Tibial artery (tissue), 4 donors: ENCODE data around the gene RUFY4.

Experiments used
- DNase-seq, 2 donors: peaks; one replicate each; pipeline ENCODE4 v3.0.0-alpha.2; 2019
- H3K27ac ChIP-seq, 2 donors: fragments of 200-600 bp; sonication (generic) in 1 of 2; 1 replicate in 1 of 2; 2 replicates in 1 of 2; pipeline ENCODE4 v1.5.1; 2018 to 2019; ENCODE audit warnings: mild to moderate bottlenecking in 1 of 2
- H3K27me3 ChIP-seq, 2 donors: fragments of 200-600 bp; sonication (generic) in 1 of 2; one replicate each; pipeline versions ENCODE4 v1.5.1 to v1.6.0; 2016 to 2019
- H3K36me3 ChIP-seq, 3 donors: fragments of 200-600 bp; sonication (generic) in 2 of 3; one replicate each; pipeline ENCODE4 v1.5.1; 2016 to 2019; ENCODE audit warnings: mild to moderate bottlenecking in 2 of 3
- H3K4me1 ChIP-seq, 4 donors: fragments of 200-600 bp; sonication (generic) in 2 of 4; 1 replicate in 3 of 4; 2 replicates in 1 of 4; pipeline ENCODE4 v1.5.1; 2016 to 2019
- H3K4me3 ChIP-seq, 2 donors: fragments of 200-600 bp; sonication (generic) in 1 of 2; 1 replicate in 1 of 2; 2 replicates in 1 of 2; pipeline ENCODE4 v1.5.1; 2018 to 2019; ENCODE audit warnings: mild to moderate bottlenecking in 2 of 2
- H3K9me3 ChIP-seq, 3 donors: fragments of 200-600 bp; sonication (generic) in 1 of 3; one replicate each; pipeline ENCODE4 v1.5.1; 2016 to 2019
- CTCF ChIP-seq, 2 experiments: fragments of 200-600 bp in 1 of 2; fragments of 450-650 bp in 1 of 2; IDR thresholded peaks; one replicate each; pipeline ENCODE4 v1.5.1; 2017 to 2019; ENCODE audit warnings: antibody characterized with exemption in 2 of 2, mild to moderate bottlenecking in 1 of 2, moderate library complexity in 1 of 2
- intact Hi-C: fragments of 100-400 bp; cut with DNase I; formaldehyde crosslinking; loops from one replicate; pipeline ENCODE4 v1.15.0; 2023; ENCODE audit warnings: low total_unique reads

RUFY4 gene

DNA sequence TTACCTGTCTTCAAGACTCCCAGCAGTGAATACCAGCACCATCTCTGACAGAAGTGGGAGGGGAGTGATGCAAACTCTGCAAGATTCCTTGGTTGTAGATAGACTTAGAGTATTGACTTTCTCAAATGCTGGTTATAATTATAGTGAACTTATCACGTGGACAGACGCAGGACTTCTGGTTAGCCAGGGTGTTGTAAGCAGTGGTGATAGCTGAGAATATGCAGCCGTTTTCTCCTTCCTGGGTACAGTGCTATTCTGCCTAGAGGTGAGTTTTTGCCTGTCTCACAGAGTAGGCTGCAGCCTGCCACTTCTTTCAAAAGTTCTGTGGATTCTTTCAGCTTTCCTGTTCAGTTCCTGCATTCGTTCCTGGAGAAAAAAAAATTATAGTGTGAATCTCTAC is 56.0 kb downstream of the RUFY4 start:
- TF ChIP-seq CTCF (IDR thresholded peaks at IDR 0.05), result no peak
- H3K4me3 ChIP-seq, result no peak overlapping the region
- peaks cover 0 to 17% of the 10 kb centered on the region in 2 donors for H3K27me3 ChIP-seq
- H3K4me1 ChIP-seq, result no peaks in the 10 kb centered on the region
- peaks cover 0 to 13% (median 11%) of the 10 kb centered on the region in 3 donors for H3K9me3 ChIP-seq
- intact Hi-C loops, result no loop called here
- no peaks in the 10 kb centered on the region for H3K36me3 ChIP-seq
- H3K27ac ChIP-seq, result no peak overlapping the region
- no peak for DNase-seq

DNA sequence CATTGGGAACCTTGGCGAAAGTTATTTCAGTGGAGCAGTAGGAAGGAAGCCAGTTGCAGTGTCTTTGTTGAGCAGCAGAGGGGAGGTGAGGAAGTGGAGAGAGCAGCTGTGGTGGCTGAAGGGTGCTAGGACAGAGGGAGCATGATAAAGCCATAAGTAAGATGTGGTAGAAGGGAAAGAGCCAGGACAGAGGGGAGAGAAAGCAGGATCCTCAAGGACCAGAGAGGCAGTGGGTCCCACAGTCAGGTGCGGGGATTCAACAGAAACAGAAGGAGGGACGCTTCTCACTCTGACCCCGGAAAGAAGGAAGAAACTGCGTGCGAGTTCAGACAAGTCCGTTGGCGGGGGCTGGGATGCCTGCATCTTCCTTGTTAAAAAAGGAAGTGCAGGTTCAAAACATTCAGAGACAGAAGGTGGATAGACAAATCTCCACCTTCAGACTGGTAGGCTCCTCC is 56.6 kb downstream of the RUFY4 start, which contains the start of gene CXCR2:
Gene CXCR2, plus strand, starts transcription at position 403 of the 455 bp plus-strand sequence. CDS start 8,774 bp downstream, outside the sequence.
- Histone ChIP-seq H3K27me3 (peaks cover 0 to 17% of the 10 kb centered on the region in 2 donors), H3K4me3 (no peak within 1 kb of the TSS), H3K9me3 (peaks cover 0 to 13% (median 11%) of the 10 kb centered on the region in 3 donors), H3K27ac (no peak within 1 kb of the TSS), H3K36me3 (no peaks in the 10 kb centered on the region), H3K4me1 (no peaks in the 10 kb centered on the region)
- DNase-seq, result peak in 1 of 2 donors; percentile 41
- intact Hi-C loops, result no loop called here
- TF ChIP-seq CTCF (IDR thresholded peaks at IDR 0.05), result no peak

DNA sequence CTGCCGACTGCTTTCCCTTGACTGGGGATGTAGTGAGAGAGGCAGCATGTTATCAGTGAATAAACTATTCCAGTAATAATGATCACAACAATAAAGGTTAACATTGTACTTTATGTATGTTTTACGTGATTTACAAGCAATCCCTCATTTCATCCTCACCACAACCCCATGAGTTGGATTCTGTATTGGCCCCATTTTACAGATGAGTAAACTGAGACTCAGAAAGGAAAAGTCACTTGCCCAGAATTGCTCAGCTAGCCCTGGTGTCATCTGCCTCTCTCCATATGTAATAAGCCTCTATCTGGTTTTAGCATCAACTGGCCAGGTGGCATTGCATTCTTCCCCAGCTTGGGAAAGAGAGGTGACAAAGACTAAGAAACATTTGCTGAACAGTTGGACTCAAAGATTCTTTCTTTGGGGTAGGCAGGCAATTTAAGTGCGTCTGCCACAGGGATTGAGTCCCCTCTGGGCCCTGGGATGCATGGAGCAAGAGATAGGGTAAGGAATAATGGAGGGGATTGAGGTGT is 58.9 kb downstream of the RUFY4 start:
- no peak overlapping the region for H3K4me3 ChIP-seq
- TF ChIP-seq CTCF (IDR thresholded peaks at IDR 0.05), result no peak
- H3K36me3 ChIP-seq, result no peaks in the 10 kb centered on the region
- no peak overlapping the region for H3K27ac ChIP-seq
- peaks cover 0 to 17% of the 10 kb centered on the region in 2 donors for H3K27me3 ChIP-seq
- DNase-seq, result no peak
- no peaks in the 10 kb centered on the region for H3K4me1 ChIP-seq
- intact Hi-C loops, result no loop called here
- H3K9me3 ChIP-seq, result no peaks in the 10 kb centered on the region

GRCh38 chr2:218128781-218129457 is 59.9 kb downstream of the RUFY4 start:
- H3K4me1 ChIP-seq, result no peaks in the 10 kb centered on the region
- TF ChIP-seq CTCF (IDR thresholded peaks at IDR 0.05), result no peak
- intact Hi-C loops, result no loop called here
- DNase-seq, result no peak
- no peaks in the 10 kb centered on the region for H3K36me3 ChIP-seq
- H3K27me3 ChIP-seq, result peaks cover 0 to 17% of the 10 kb centered on the region in 2 donors
- H3K27ac ChIP-seq, result no peak overlapping the region
- no peak overlapping the region for H3K4me3 ChIP-seq
- no peaks in the 10 kb centered on the region for H3K9me3 ChIP-seq

DNA sequence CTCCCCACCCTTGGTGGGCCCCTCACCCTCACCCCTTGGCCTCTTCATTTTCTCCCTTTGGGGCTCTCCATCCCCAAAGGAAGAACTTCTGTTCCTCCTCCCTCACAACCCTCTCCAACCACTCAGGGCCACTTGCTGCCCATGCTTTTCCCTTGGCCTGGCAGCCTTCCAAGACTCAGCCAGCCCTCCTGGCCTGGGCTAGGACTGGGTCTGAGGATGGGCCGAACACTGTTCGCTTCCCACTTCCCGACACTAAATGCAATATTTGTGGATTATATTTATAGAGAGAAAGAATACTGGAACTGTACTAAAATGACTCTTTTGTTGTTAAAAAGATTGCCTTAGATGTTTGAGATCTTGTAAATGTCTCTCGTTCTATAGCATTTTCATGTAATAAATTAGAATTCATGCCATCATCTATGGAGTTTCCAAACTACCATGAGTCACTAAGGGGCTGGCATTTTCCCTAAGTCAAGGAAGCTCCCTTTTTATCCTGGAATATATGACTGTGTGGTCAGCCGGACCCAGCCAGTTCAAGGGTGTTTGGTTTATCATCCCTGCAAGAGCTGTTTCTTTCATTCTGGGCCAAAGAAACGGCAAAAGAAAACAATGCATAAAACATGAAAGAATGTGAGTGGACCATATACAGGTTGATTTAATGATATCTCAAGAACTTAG is 60.5 kb downstream of the RUFY4 start:
- Histone ChIP-seq H3K27ac (no peak overlapping the region), H3K4me3 (no peak overlapping the region), H3K36me3 (no peaks in the 10 kb centered on the region), H3K4me1 (no peaks in the 10 kb centered on the region), H3K9me3 (no peaks in the 10 kb centered on the region), H3K27me3 (peaks cover 0 to 16% of the 10 kb centered on the region in 2 donors)
- TF ChIP-seq CTCF (IDR thresholded peaks at IDR 0.05), result no peak
- intact Hi-C loops, result no loop called here
- DNase-seq, result no peak
